GM12891 (cell line): ENCODE data around the gene CSF1R.

Experiments used
- POLR2AphosphoS5 ChIP-seq: IDR thresholded peaks from 2 replicates; pipeline ENCODE4 v1.6.1; 2011; ENCODE audit warnings: low read depth, low read length, control low read depth
- TAF1 ChIP-seq: IDR thresholded peaks from 2 replicates; pipeline ENCODE4 v1.6.1; 2011; ENCODE audit warnings: low read depth, low read length, control low read depth

DNA sequence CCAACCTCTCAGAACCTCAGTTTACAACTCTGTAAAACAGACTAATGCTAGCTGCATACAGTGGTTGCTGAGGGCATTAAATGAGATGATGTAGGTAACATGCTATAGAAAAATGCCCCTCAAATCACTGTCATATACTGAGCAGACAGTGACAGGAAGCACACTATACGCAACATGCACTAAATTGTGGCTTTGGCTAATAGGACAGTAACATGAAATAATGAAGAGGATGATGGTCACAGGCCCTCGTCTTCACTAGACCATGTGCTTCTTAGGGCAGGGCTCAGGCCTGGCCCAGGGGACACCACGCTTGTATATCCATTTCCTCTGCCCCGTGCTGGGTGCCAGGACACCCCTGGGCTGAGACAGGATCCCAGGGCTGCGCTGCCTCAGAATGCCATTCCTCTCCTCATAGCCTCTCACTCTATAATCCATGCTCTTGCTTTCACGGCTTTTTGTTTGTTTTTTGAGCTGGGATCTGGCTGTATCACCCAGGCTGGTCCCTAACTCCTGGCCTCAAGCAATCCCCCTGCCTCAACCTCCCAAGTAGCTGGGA lies 18.9 kb downstream of the CSF1R start:
- no peak for TF ChIP-seq POLR2AphosphoS5
- no peak for TF ChIP-seq TAF1
